BE2C (cell line): Measurements from ENCODE around the gene NDRG4.

ENCODE experiments used
- DNase-seq: peaks from one replicate; pipeline ENCODE4 v3.0.0-alpha.2; 2020
- H3K27me3 ChIP-seq: fragments of 250-450 bp; sonication (Bioruptor Pico); 2 replicates; pipeline ENCODE4 v1.5.1; 2020; ENCODE audit warnings: mild to moderate bottlenecking
- H3K36me3 ChIP-seq: fragments of 250-450 bp; sonication (Bioruptor Pico); 2 replicates; pipeline ENCODE4 v1.5.1; 2020; ENCODE audit warnings: mild to moderate bottlenecking
- H3K4me1 ChIP-seq: fragments of 250-450 bp; sonication (Bioruptor Pico); 2 replicates; pipeline ENCODE4 v1.5.1; 2020
- H3K4me3 ChIP-seq: 2 replicates; pipeline ENCODE4 v1.5.1; 2011; ENCODE audit warnings: low read depth, low read length
- H3K9me3 ChIP-seq: fragments of 250-450 bp; sonication (Bioruptor Pico); 2 replicates; pipeline ENCODE4 v1.5.1; 2020
- TF ChIP-seq, protein P1 (sequence below): IDR thresholded peaks from 2 replicates; pipeline ENCODE4 v1.5.1; 2012; ENCODE audit warnings: mild to moderate bottlenecking, low read depth, low read length

Gene NDRG4

DNA sequence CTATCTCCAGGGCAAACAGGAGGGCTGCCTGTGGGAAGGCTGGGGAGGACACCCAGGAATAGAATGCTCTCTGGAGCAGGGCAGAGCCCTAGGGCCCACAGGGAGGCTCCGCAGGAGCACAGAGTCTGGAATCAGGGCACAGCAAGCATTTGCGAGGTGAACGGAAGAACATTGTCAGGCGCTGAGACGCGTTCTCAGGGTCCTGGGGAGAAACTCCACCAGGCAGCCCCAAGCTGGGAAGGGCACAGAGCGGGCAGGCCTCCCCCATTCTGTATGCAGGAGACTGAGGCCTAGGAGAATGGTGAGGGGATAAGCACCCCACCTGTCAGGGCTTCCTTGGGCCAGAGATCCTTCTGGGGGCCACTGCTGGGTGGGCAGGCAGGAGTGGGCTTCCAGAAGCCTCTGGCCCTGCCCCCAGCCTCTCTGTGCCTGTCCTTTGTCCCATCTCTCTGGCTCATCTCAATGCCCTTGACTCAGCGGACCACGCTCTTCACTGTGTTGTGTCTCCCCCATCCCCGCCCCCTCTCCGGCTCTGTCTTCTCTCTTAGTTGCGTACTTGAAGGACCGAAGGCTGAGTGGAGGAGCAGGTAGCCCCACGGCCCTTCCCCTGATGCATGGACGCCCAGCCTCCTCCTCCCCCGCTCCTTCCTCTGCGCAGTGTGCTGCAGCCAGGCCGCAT lies 10.3 kb downstream of the NDRG4 start:
- Histone ChIP-seq H3K9me3 (no peaks in the 10 kb centered on the region), H3K4me1 (no peaks in the 10 kb centered on the region), H3K4me3 (no peak overlapping the region), H3K36me3 (peaks cover 18% of the 10 kb centered on the region; the same call in 1 of the 2 replicates), H3K27me3 (no peaks in the 10 kb centered on the region)
- TF ChIP-seq, protein P1, sequence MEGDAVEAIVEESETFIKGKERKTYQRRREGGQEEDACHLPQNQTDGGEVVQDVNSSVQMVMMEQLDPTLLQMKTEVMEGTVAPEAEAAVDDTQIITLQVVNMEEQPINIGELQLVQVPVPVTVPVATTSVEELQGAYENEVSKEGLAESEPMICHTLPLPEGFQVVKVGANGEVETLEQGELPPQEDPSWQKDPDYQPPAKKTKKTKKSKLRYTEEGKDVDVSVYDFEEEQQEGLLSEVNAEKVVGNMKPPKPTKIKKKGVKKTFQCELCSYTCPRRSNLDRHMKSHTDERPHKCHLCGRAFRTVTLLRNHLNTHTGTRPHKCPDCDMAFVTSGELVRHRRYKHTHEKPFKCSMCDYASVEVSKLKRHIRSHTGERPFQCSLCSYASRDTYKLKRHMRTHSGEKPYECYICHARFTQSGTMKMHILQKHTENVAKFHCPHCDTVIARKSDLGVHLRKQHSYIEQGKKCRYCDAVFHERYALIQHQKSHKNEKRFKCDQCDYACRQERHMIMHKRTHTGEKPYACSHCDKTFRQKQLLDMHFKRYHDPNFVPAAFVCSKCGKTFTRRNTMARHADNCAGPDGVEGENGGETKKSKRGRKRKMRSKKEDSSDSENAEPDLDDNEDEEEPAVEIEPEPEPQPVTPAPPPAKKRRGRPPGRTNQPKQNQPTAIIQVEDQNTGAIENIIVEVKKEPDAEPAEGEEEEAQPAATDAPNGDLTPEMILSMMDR = no peak
- no peak for DNase-seq

DNA sequence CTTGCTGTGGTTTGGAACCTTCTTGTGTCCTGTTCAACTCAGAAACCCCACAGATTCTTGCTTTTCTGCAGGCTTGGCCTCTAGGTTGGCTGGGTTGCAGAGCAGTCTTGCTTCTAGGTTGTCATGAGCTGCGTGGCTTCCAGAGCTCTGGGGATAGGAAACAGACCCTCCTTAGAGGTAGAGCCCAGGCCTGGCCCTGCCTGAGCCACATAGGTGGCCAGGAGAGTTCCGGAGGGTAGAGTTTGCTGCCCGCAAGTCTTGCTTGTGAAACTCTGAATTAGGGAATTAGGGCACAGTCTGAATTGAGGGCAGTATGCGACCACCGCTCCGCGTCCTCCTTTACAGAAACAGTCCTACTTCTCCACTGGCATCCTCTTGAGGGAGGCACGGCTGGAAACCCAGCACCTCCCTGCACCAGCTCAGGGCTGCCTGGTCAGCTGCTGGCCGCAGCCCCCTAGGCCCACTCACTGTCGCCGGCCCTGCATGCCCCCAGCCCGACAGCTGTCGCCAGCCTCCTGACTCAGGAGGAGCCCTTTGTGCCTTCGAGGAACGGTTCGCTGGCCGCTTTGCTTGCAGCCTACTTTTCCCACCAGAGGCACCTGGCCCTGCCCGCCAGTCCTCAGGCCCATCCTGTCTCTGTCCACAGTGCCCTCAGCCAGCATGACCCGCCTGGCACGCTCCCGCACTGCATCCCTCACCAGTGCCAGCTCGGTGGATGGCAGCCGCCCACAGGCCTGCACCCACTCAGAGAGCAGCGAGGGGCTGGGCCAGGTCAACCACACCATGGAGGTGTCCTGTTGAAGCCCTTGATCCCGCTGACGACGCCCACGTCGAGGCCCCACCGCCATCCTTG lies 11.1 kb downstream of the NDRG4 start:
- no peak for DNase-seq
- TF ChIP-seq, protein P1 = no peak
- no peaks in the 10 kb centered on the region for H3K27me3 ChIP-seq

DNA sequence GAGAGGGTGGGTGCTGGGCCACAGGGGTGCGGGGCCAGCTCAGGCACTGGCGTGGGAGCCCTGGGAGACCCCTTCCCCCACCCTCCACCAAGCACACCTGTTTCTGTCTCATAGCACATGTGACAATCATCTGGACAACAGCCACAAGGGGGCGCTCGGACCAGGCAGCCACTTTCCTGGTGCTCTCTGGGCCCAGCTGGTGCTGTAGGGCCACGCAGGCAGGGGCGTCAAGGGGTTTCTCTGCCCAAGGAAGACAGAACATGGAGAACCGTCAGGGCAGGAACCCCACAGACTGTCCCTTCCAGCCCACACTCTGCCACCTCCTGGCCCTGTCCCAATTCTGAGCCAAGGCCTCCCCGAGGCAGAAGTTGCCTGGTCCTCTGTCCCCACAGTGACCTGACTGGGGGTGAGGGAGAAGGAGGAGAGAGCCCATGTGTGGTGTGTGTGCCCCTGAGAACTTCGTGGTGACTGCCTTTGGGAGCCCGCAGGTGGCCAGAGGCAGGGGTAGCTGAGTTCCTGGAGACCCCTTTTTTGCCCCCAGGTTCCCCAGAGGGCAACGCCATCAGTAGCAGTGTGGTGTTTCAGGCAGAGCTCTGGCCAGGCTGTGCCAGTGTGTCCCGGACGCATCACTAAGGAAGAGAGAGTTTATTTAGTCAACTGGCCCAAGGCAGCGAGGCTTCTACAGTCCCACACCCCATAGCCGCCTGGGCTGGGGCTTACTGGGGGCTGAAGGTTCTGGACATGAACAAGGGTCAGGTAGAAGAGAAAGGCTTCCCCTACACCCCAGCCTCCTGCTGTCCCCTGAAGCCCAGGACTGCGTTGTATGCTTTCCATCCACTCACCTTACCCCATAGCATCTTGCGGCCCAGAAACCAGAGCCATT lies 12.2 kb downstream of the NDRG4 start:
- Histone ChIP-seq H3K4me3 (no peak overlapping the region), H3K9me3 (no peaks in the 10 kb centered on the region), H3K27me3 (no peaks in the 10 kb centered on the region), H3K36me3 (peaks cover 24% of the 10 kb centered on the region), H3K4me1 (no peaks in the 10 kb centered on the region; the same call in 1 of the 2 replicates)
- TF ChIP-seq, protein P1 = peak; percentile 87
- peak; percentile 90 for DNase-seq

More for the DNA sequence above, 11.1 kb downstream of the NDRG4 start:
- H3K4me3 ChIP-seq = no peak overlapping the region
- no peaks in the 10 kb centered on the region for H3K9me3 ChIP-seq
- H3K36me3 ChIP-seq = peaks cover 18% of the 10 kb centered on the region; the same call in 1 of the 2 replicates
- no peaks in the 10 kb centered on the region for H3K4me1 ChIP-seq

DNA sequence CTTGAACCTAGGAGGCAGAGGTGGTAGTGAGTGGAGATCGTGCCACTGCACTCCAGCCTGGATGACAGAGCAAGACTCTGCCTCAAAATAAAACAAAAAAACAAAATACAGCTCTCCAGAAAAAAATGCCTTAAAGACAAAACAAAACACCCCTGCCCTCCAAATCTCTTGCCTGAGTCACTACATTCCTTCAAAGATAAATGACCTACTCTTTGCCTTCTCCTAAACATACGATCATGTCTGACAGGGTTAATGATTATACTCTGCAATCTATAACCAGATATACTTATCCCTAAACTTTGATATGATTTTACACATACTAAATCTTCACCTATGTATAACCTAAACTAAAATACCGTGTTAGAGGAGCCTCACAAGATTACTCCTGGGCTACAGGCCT lies 13.9 kb downstream of the NDRG4 start:
- DNase-seq = no peak
- H3K4me1 ChIP-seq = no peaks in the 10 kb centered on the region; the same call in 1 of the 2 replicates
- peaks cover 33% of the 10 kb centered on the region for H3K36me3 ChIP-seq
- no peaks in the 10 kb centered on the region for H3K9me3 ChIP-seq
- TF ChIP-seq, protein P1 = no peak
- peak overlapping the region; percentile 87 for H3K4me3 ChIP-seq
- no peaks in the 10 kb centered on the region for H3K27me3 ChIP-seq

DNA sequence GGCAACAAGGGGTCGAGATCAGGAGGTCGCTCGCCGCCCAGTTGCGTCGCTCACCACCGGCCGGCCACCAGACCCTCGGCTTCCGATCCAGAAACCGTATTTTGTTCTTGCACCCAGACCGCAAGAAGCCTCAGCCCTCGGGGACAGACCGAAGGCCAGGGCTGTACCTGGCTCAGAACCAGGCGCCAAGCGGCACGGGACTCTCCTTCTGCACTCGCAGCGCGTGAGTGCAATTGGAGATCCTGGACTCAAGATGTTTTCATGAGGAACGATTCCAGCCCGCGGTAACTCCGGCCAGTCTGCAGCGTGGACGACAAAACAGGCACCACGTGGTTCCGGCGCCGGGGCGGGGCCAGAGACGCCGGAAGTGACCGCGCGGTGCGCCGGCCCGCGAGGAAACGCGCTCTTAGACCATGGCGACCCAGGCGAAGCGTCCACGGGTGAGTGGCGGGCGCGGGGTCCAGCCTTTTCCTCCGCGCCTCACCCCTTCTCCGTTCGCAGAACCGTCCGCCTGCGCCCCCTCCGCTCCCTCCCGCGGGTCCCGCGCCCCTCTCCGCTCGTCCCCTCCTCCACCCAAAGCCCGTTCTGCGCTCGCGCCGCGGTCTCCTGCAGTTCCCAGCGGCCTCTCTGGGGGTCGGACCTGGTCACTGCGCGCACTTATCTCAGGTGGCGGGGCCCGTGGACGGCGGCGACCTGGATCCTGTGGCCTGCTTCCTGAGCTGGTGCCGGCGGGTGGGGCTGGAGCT lies 15.4 kb downstream of the NDRG4 start, which contains the start of gene SETD6:
Gene SETD6 (plus strand): TSS at position 393 of the 746 bp plus-strand sequence. CDS start 21 bp downstream, at position 414.
- H3K27me3 ChIP-seq = no peaks in the 10 kb centered on the region
- H3K9me3 ChIP-seq = no peaks in the 10 kb centered on the region
- peaks cover 41% of the 10 kb centered on the region for H3K36me3 ChIP-seq
- H3K4me1 ChIP-seq = no peaks in the 10 kb centered on the region; the same call in 1 of the 2 replicates
- TF ChIP-seq, protein P1 = 0 out of 2 replicates have a peak, but pooled peaks have one; percentile 6
- H3K4me3 ChIP-seq = peak within 1 kb of the TSS; percentile 87
- peak; percentile 93 for DNase-seq
